IMR-90 (cell line): ENCODE data around the gene CACNA2D3. TPM values are rescaled to one million over a fixed set of nuclear protein-coding genes. Genes with fewer than 3 reads are reported as not detected.

ENCODE experiments used
- ATAC-seq: fragments of 200-7000 bp; cut with Tn5 transposase; 2 replicates; pipeline ENCODE4 v1.9.1; 2020; ENCODE audit warnings: low read depth, mild to moderate bottlenecking, moderate library complexity
- BruUV-seq: library from RNA; stranded (reverse); fragments of 400-500 nt; replicated peaks from 2 replicates; lab custom pipeline; 2021; lab: Mats Ljungman, UMichigan
- CTCF ChIA-PET: fragments of 300-600 bp; formaldehyde crosslinking; extraction: SDS; loops from one replicate; lab custom pipeline; 2021; ENCODE audit warnings: antibody characterized with exemption; lab: Yijun Ruan, JAX
- POLR2A ChIA-PET: fragments of 300-600 bp; sonication (Branson Sonifier 250); formaldehyde crosslinking; loops from one replicate; lab custom pipeline; 2022; ENCODE audit warnings: antibody characterized with exemption; ENCODE audit not compliant: unreplicated experiment; lab: Charles Lee
- DNase-seq: peaks from one replicate; pipeline ENCODE4 v3.0.0; 2013
- H2AFZ ChIP-seq: replicated peaks from 2 replicates; pipeline ENCODE3; 2013; ENCODE audit warnings: low read length, mild to moderate bottlenecking; ENCODE audit not compliant: poor library complexity
- H2AK5ac ChIP-seq: 2 replicates; pipeline ENCODE4 v1.6.1; 2013; ENCODE audit warnings: low read depth, low read length, inconsistent platforms
- H2AK9ac ChIP-seq: replicated peaks from 2 replicates; pipeline ENCODE3; 2013; ENCODE audit warnings: mild to moderate bottlenecking, low read depth, low read length, moderate library complexity; ENCODE audit not compliant: poor library complexity
- H2BK120ac ChIP-seq: 2 replicates; pipeline ENCODE4 v1.6.1; 2013; ENCODE audit warnings: low read depth, low read length, inconsistent platforms
- H2BK15ac ChIP-seq: 3 replicates; pipeline ENCODE4 v1.6.1; 2013; ENCODE audit warnings: low read depth, low read length, inconsistent platforms
- H2BK20ac ChIP-seq: 2 replicates; pipeline ENCODE4 v1.6.1; 2013; ENCODE audit warnings: low read depth, mild to moderate bottlenecking, inconsistent platforms, low read length, moderate library complexity
- H2BK5ac ChIP-seq: 2 replicates; pipeline ENCODE4 v1.6.1; 2013; ENCODE audit warnings: mild to moderate bottlenecking, low read depth, low read length, inconsistent platforms; ENCODE audit not compliant: poor library complexity, severe bottlenecking
- H3K14ac ChIP-seq: replicated peaks from 2 replicates; pipeline ENCODE4 v1.6.1; 2013; ENCODE audit warnings: low read depth, low read length, inconsistent platforms
- H3K18ac ChIP-seq: 2 replicates; pipeline ENCODE4 v1.6.1; 2013; ENCODE audit warnings: low read depth, low read length, control low read depth
- H3K23ac ChIP-seq: 2 replicates; pipeline ENCODE4 v1.6.1; 2013; ENCODE audit warnings: low read depth, low read length, inconsistent platforms
- H3K27ac ChIP-seq: 2 replicates; pipeline ENCODE4 v1.5.1; 2013; ENCODE audit warnings: mild to moderate bottlenecking, control low read depth, low read length; ENCODE audit not compliant: insufficient read depth
- H3K27me3 ChIP-seq: 2 replicates; pipeline ENCODE4 v1.6.1; 2013; ENCODE audit warnings: low read length; ENCODE audit not compliant: control insufficient read depth, insufficient read depth
- H3K36me3 ChIP-seq: 2 replicates; pipeline ENCODE4 v1.6.1; 2013; ENCODE audit warnings: low read length, mixed read lengths; ENCODE audit not compliant: control insufficient read depth, insufficient read depth
- H3K4ac ChIP-seq: 2 replicates; pipeline ENCODE4 v1.6.1; 2013; ENCODE audit warnings: low read depth, low read length, inconsistent platforms
- H3K4me1 ChIP-seq: 2 replicates; pipeline ENCODE4 v1.6.1; 2013; ENCODE audit warnings: low read length, mixed read lengths; ENCODE audit not compliant: control insufficient read depth, insufficient read depth
- H3K4me2 ChIP-seq: 2 replicates; pipeline ENCODE4 v1.6.1; 2013; ENCODE audit warnings: low read depth, mild to moderate bottlenecking, control low read depth, low read length, moderate library complexity
- H3K4me3 ChIP-seq: 2 replicates; pipeline ENCODE4 v1.5.1; 2013; ENCODE audit warnings: low read depth, mild to moderate bottlenecking, control low read depth, low read length, moderate library complexity; ENCODE audit not compliant: insufficient read depth
- H3K56ac ChIP-seq: 2 replicates; pipeline ENCODE4 v1.6.1; 2013; ENCODE audit warnings: low read length, inconsistent platforms; ENCODE audit not compliant: insufficient read depth; ENCODE audit errors: extremely low read depth
- H3K79me1 ChIP-seq, 2 experiments: 2 replicates each; pipeline ENCODE4 v1.6.1; 2013; ENCODE audit warnings: low read length in 2 of 2, inconsistent platforms in 1 of 2, low read depth in 1 of 2
- H3K9ac ChIP-seq: 2 replicates; pipeline ENCODE4 v1.6.1; 2013; ENCODE audit warnings: low read depth, low read length, control low read depth
- H3K9me1 ChIP-seq: 2 replicates; pipeline ENCODE4 v1.6.1; 2013; ENCODE audit warnings: low read length, inconsistent platforms; ENCODE audit not compliant: insufficient read depth
- H3K9me3 ChIP-seq: 2 replicates; pipeline ENCODE4 v1.6.1; 2013; ENCODE audit warnings: low read length; ENCODE audit not compliant: control insufficient read depth, insufficient read depth
- H4K20me1 ChIP-seq: 2 replicates; pipeline ENCODE4 v1.6.1; 2013; ENCODE audit warnings: low read length, inconsistent platforms; ENCODE audit not compliant: insufficient read depth
- H4K5ac ChIP-seq: 2 replicates; pipeline ENCODE4 v1.6.1; 2013; ENCODE audit warnings: mild to moderate bottlenecking, low read depth, low read length, control low read depth
- H4K8ac ChIP-seq, 2 experiments: 2 replicates each; pipeline ENCODE4 v1.6.1; 2013; ENCODE audit warnings: low read depth in 2 of 2, low read length in 2 of 2, control low read depth in 1 of 2, inconsistent platforms in 1 of 2
- H4K91ac ChIP-seq: 2 replicates; pipeline ENCODE4 v1.6.1; 2013; ENCODE audit warnings: low read depth, low read length, inconsistent platforms; ENCODE audit not compliant: insufficient read depth
- CEBPB ChIP-seq: IDR thresholded peaks from 2 replicates; pipeline ENCODE4 v1.6.1; 2012; ENCODE audit warnings: low read depth, low read length, improper control_type of control experiment
- CHD1 ChIP-seq: IDR thresholded peaks from 2 replicates; pipeline ENCODE4 v1.6.1; 2012; ENCODE audit warnings: low read depth, low read length, improper control_type of control experiment
- FOS ChIP-seq: fragments of 150-350 bp; IDR thresholded peaks from 2 replicates; pipeline ENCODE4 v1.6.1; 2016; ENCODE audit warnings: low read depth, low read length
- MAFK ChIP-seq: IDR thresholded peaks from 2 replicates; pipeline ENCODE4 v1.6.1; 2012; ENCODE audit warnings: low read depth, low read length, improper control_type of control experiment
- MAZ ChIP-seq: IDR thresholded peaks from 2 replicates; pipeline ENCODE4 v1.6.1; 2012; ENCODE audit warnings: low read depth, mild to moderate bottlenecking, low read length, improper control_type of control experiment, moderate library complexity, borderline replicate concordance
- RCOR1 ChIP-seq: IDR thresholded peaks from 2 replicates; pipeline ENCODE4 v1.6.1; 2012; ENCODE audit warnings: mild to moderate bottlenecking, low read length, improper control_type of control experiment; ENCODE audit not compliant: insufficient replicate concordance
- RFX5 ChIP-seq: IDR thresholded peaks from 2 replicates; pipeline ENCODE4 v1.8.0; 2012; ENCODE audit warnings: low read depth, mild to moderate bottlenecking, low read length, moderate library complexity
- WGBS, 2 experiments: methylation state at CpG; one replicate each; pipeline versions ENCODE4 v1.1.5 to v1.1.7; 2013; ENCODE audit warnings: missing lambda C conversion rate in 2 of 2; ENCODE audit not compliant: insufficient read length in 1 of 2; ENCODE audit errors: extremely low coverage in 2 of 2; 5-methylcytosine and 5-hydroxymethylcytosine counted together
- dilution Hi-C: fragments of 300-500 bp; cut with HindIII; formaldehyde crosslinking; loops from one replicate; pipeline ENCODE4 v1.14.3; 2018; ENCODE audit warnings: low sequenced_read_pairs; ENCODE audit not compliant: unreplicated experiment
- in situ Hi-C: fragments of 300-500 bp; cut with MboI; formaldehyde crosslinking; loops from 3 replicates; pipeline ENCODE4 v1.14.3; 2019; ENCODE audit warnings: low sequenced_read_pairs, inconsistent platforms, mixed read lengths
- intact Hi-C: fragments of 100-400 bp; cut with micrococcal nuclease; formaldehyde crosslinking; loops from 2 replicates; pipeline ENCODE4 v1.10.0; 2022
- polyA plus RNA-seq, 3 experiments: library from polyadenylated mRNA; depleted of rRNA; stranded (reverse); fragments of >200 nt; gene quantifications; 2 replicates each; pipeline ENCODE4 v1.2.3, GENCODE V29; 2012; ENCODE audit warnings: low replicate concordance in 1 of 3
- total RNA-seq: library from RNA; depleted of rRNA; stranded (reverse); fragments of >200 nt; gene quantifications from 2 replicates; pipeline ENCODE4 v1.2.3, GENCODE V29; 2012

CACNA2D3 gene
- total and polyA plus RNA-seq, 2 of the 4 experiments (the other 2 are of a cell fraction), result 0.36 to 0.41 TPM

DNA sequence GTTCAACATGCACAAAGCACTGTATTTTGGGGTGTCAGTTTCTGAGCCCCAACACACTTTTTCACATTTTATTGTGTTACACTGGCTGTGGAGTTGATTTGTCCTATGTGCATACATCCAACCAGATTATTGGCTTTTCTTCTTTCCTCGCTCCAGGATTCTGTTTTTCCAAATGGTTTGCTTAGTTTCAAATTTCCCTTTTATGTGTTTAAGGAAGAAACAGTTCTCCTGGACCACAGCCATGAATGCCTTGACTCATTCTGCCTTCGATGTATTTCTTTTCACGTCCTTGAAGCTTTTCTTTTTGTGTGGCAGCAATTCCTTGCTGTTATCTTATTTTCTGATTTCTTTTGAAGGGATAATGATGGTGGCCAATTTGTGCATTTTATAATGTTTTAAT, 53.8 kb downstream of the CACNA2D3 start:
- H4K91ac ChIP-seq, result no peak overlapping the region
- no peak overlapping the region for H2AK5ac ChIP-seq
- H3K14ac ChIP-seq, result no peak overlapping the region
- no peaks in the 10 kb centered on the region for H3K36me3 ChIP-seq
- 10% methylated on average over 2 of the region's 3 CpGs; no CpG with 5 or more reads in 1 of the 2 experiments for WGBS, 2 experiments
- H3K18ac ChIP-seq, result no peak overlapping the region
- no peak overlapping the region for H4K8ac ChIP-seq
- intact Hi-C loops, result no loop called here
- no peak overlapping the region for H3K4ac ChIP-seq
- H3K9me1 ChIP-seq, result no peaks in the 10 kb centered on the region
- H2BK20ac ChIP-seq, result no peak overlapping the region
- no peak overlapping the region for H3K27ac ChIP-seq
- H3K4me2 ChIP-seq, result no peak overlapping the region
- in situ Hi-C loops, result no loop called here
- DNase-seq, result no peak
- no peak overlapping the region for H2BK5ac ChIP-seq
- BruUV-seq, result no TSS peak
- H2AK9ac ChIP-seq, result no peak overlapping the region
- dilution Hi-C loops, result no loop called here
- no peak overlapping the region for H3K9ac ChIP-seq
- CTCF ChIA-PET, result no interaction called here
- H3K27me3 ChIP-seq, result no peaks in the 10 kb centered on the region
- no peak overlapping the region for H4K5ac ChIP-seq
- H2BK120ac ChIP-seq, result no peak overlapping the region
- no peak for ATAC-seq
- H3K79me1 ChIP-seq, result no peaks in the 10 kb centered on the region
- no peak overlapping the region for H2BK15ac ChIP-seq
- no peak overlapping the region for H3K4me3 ChIP-seq
- H2AFZ ChIP-seq, result no peak overlapping the region
- H3K23ac ChIP-seq, result no peak overlapping the region
- TF ChIP-seq MAZ (no peak), RCOR1 (no peak), CHD1 (no peak), FOS (no peak), MAFK (no peak), RFX5 (no peak), CEBPB (no peak)
- no peaks in the 10 kb centered on the region for H3K4me1 ChIP-seq
- no peaks in the 10 kb centered on the region for H4K20me1 ChIP-seq
- no peak overlapping the region for H3K56ac ChIP-seq
- H3K9me3 ChIP-seq, result peaks cover 25% of the 10 kb centered on the region
- POLR2A ChIA-PET, result no interaction called here
